ENCODE results near the gene COL10A1.

Gene COL10A1

DNA sequence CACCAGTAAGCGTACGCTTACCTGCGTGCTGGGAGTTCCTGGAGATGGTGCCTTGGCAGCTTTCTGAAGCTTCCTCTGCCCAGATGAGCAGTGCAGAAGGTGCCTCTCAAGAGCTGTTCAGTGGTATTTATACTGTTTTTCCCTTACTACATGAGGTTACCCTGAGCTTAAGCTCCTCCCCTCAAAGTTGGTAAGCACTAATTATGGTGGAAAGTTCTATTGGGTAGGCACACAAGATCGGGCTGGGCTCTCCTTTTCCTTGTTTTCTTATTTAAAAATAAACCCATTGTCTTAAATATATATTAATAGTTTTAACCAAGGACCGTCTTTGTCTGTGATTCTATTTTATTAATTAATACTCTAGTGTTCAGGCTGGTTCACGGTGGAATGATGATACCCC, at the start of gene COL10A1:
Gene COL10A1 (minus strand): TSS at position 101 of the 400 bp plus-strand sequence. CDS start 640 bp downstream, outside the sequence.
- DNase-seq, result no peak

DNA sequence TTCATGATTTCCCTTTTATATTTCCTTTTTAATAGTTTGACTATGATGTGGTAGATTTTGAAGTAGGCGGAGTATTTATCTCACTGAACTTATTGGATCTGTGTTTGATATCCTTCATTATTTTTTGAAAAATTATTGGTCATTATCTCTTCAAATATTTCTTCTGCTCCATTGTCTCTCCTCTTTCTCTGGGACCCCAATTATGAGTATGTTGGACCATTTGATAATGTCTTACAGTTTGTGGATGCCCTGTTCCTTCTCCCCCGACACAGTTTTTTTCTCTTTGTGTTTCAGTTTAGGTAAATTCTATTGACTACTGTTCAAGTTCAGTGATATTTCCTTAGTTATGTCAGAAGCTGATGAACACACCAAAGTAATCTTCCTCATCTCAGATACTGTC, 49.4 kb upstream of the COL10A1 start:
- DNase-seq, result no peak

DNA sequence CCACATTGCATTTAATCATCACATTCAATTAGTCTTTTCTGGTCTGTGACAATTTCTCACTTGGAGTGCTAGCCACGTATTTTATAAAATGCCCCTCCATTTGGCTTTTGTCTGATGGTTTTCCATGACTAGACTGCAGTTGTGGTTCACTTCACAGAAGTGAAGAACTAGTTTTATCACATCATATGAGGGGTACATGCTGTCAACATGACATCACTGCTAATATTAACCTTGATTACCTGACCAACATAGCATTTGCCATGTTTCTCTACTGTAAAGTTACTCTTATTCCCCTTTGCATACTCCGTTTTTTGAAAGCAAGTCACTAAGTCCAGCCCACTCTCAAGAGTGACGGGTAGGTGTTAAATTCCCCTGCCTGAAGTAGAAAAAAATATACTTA, 48.0 kb upstream of the COL10A1 start:
- no peak for DNase-seq

DNA sequence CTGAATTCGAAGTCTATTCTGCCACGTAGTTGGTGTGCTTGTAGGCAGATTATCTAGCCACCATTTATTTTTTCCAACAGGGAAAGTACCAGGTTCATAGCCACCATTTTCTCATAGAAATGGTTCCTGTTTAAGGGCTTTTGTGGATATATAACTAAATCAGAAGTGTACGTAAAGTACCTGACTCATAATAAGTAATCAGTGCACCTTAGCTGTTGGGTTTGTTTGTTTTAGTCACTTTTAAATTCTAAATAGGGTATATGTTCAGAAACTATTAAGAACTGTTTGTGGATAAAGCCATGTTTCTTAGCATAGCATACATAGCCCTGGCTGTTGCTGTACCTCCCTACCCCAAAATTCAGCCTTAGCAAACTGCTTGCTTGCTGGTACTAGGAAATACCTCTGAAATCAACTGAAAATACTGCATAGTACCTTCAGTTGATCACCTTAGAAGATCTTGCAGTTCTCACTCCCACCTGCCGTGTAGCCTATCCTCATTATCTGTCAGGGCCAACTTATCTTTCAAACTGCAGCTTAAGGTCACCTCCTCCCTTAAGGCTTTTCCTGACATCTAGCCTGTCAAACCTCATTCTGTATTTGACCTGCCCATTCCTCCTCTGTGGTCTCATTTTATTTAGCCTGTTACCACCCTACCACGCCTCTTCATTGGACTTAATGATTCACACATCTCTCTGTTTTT, 44.6 kb upstream of the COL10A1 start:
- DNase-seq, result no peak

DNA sequence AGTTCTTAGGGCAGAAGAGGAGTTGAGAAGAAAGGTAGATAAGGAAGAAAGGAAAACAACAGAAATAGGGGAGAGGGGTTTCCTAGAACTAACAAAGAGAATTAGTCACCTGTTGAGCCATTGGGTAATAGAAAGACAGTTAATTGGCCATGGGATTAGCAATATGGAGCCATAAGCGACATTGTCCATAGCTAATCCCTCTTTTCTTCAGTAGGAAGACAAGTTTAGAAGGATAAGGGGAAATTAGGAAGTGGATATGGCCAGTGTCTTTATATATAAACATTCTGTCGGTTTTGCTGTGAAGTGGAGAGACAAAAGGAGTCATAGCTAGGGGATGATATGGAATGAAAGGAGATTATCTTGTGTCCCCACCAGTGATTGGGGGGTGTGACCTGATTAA, 43.9 kb upstream of the COL10A1 start:
- no peak for DNase-seq

DNA sequence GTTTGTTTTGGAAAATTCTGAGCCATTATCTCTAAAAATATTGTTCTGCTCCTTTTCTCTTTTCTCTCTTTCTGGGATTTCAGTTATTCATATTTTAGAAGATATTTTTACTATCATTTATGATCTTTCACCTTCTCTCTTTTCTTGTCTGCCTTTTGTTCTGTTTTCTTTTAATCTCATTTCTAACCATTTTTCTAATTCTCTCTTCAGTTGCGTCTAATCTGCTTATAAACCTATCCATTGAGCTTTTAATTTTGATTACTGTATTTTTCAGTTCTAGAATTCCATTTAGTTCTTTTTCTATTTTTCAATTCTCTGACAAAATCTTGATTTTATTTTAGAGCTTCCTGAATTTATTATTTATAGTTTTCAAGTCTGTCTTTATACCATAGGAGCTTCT, 42.2 kb upstream of the COL10A1 start:
- no peak for DNase-seq

DNA sequence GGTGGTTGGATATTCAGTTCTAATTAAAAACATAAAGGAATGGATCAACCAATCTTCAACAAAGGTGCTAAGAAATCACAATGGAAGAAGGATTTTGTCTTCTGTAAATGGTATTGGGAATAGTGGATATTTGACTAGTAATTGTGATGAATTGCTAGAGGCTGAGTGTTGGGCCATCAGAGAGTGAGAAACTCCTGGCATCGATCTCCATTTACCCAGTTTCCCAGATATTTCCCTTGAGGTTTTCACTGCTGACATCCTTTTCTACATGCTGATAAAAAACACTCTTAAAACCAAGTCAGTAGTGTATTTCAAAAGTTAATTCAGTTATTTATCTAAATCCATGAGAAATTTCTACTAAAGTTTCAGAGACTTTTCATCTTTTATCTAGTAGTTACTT, 40.4 kb upstream of the COL10A1 start:
- DNase-seq, result no peak

DNA sequence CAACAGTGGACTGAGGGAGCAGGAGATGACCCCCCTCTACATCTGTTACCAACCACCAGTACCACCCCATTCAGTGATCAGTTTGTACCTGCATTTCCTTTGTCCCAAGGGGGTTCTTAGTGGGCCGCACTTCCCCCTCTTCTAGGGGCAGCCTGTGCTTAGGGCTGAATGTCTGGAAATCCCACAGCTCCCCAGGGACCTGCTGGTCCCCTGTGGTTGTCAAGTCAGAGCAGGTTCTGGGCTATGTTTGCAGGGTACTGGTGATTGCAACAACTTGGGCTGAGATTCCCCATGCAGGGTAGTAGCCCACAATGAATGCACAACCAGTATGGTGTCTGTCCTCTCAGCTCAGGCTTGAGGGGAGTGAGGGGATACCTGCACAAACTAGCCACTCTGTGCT, 39.7 kb upstream of the COL10A1 start:
- no peak for DNase-seq

DNA sequence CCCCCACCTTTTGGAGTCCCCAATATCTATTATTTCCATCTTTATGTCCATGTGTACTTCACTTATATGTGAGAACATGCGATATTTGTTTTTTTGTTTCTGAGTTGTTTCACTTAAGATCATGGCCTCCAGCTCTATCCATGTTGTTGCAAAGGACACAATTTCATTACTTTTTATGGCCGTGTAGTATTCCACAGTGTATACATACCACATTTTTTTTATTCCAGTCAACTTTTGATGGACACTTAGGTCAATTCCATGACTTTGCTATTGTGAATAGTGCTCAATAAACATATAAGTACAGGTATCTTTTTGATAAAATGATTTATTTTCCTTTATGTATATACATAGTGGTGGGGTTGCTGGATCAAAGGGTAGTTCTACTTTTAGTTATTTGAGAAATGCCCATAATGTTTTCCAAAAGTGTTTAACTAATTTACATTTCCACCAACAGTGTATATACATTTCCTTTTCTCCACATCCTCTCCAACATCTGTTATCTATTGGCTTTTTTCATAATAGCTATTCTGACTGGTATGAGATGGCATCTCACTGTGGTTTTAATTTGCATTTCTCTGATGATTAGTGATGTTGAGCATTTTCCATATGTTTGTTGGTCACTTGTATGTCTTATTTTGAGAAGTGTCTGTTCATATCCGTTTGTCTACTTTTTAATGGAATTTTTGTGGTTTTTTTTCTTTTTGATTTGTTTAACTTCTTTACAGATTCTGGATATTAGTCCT, 34.0 kb upstream of the COL10A1 start:
- no peak for DNase-seq

DNA sequence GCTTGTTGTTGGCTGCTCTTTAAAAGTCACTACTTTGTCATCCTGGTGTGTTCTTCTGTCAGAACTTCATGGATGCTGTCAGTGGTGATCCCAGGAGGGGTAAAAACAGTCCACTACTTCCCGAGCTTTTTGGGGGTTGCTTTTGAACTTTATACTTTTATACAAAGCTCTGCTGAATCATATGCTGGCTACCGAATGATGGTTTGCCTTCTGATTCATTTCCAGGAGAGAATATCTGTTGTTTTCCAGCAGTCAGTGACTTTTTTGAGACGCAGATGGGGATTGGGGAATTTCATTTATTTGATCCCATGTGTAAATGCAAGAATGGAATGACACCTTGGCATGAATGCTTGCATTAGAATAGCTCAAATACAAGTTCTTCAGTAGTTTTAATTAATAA, 32.7 kb upstream of the COL10A1 start:
- DNase-seq, result no peak

DNA sequence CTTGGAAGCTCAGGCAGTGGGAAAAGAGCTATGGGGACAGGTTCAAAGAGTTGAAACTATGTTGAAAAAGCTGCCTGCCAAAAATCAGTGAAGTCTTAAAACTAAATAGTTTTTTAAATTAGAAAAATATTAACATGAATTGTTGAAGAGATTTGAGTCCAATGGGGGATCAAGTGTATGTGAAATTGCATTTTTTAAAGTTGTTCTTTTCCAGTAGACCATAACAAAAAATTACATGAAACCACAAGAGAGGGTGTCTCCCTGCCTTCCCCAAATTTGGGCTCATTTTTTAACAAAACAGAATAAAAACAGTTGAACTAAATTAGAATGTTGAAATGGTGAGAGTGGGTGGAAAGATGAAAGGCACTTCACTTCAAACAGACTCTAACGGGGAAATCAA, 31.5 kb upstream of the COL10A1 start:
- DNase-seq, result no peak

DNA sequence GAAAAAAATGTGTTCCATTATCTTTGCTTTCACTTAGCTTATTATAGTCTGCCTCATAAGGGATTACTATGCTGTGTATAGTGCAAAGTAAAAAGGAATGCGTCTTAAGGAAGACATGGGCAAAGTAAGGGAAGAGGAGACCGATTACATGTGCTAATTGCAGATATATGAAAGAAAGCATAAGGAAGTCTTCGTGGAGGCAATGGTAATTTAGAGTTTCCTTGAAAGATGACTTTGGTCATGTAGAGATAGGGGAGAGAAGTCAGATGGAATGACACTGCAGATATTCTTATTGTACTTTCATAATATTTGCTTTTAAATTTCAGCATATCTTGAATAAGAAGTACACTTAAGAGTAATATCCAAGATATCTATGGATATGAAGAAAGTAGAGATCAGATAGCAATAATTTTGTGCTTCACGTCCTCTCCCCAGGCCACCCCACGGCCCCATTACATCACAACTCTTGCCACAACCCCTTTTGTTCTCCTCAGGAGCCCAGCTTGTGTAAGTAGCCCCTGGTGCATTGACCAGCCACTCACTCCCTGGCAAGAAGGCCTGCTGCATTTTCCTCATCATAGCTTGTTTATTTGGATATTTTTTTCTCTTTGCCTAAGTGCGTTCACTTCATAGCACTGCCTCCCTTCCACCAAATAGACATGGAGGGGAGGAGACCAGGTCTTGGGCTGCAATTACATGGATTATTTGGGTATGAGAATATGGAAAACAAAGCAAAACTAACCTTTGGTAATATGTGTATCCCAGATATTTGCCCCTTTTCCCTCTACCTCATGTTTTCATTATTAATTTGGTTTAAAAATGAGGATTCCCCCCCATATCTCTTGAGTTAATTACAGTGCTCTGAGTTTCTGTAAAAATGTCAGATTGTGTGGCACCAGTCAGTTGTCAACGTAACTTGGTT, 30.7 kb upstream of the COL10A1 start:
- no peak for DNase-seq

DNA sequence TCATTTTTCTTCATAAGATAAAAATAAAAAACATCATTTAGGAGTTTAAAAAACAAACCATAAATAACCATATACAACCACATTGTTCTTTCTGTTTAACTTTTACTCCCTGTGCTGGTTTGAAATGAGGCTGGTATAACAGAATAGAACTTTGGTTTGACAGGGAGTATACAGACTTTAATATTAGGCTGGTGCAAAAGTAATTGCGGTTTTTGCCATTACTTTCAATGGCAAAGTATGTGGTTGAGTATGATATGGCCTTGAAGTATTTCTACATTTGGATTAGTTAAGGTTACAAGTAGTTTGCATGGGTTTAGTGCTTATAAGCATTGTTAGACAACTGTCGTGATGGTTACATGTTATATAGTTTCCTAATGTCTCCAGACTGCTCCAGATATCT, 29.0 kb upstream of the COL10A1 start:
- no peak for DNase-seq

DNA sequence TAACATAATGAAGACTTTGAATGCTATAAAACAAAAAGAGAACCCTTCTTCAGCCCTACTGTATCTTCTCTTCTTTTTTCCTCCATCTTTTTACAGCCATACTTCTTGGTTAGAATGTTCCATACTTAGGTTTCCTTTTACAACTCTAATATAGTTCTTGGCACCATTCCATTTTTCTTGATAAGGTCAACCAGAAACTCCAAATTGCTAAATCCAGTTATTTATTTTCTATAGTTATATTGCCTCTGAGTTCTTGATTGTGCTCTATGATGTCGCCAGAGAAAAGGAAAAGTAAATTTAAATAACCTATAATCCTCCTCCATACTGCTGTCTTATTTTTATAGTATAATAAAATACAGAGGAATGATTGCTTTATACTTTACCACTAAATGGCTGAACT, 26.7 kb upstream of the COL10A1 start:
- DNase-seq, result no peak

DNA sequence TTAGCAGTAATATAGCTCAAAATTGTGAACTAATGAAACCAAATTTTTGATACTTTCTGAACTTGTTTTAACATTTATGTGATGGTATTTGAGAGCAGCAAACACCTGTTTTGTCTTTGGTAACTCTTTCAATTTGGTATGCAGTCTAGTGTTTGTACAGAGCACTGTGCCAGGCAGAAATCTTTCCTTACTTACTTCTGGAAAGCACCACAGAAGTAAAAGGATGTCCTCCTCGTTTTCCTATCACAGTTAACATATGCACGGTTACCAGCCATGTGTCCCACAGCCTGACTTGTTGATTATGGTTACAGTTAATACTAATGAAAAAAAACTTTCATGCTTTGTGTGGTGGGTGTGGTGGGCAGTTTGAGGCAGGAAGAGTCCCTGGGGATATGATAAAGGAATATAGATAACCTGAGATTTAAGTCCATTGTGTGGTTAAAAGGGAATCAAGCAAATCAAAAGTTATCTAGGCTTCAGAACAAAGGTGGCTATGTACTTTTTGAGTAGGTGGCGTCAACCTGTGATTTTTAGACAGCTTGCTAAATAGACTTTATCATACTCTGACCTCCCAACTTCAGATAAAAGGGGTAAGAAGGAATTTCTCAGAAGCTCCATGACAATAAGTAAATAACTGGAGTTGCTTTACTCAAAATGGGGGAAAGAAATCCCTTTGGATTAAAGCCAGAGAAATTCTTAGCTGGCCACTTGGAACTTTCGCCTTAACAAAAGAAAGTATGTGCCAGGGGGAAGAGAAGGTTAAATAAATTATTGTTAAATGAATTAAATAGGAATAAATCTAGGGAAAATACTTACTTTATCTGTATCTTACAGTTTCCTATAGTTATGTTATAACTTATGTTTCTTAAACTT, 20.1 kb upstream of the COL10A1 start:
- DNase-seq, result no peak

DNA sequence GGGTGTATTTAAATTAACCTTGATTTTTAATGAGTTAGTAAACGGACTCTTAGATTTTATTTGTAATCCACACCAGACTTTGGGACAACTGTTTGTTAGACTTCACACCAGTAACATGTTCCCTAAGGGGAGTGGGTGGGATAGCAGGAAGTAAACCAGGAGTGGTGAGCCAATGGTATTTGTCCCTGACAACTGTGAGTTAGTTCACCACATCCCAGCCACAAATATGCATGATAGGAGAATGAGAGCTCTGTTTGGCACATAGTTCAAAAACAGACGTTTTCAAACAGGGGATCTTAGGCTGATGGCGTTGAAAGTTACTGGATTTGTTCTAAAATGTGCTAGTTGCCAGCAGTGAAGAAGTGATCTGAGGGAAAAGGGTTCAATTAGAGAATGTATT, 18.7 kb upstream of the COL10A1 start:
- no peak for DNase-seq

DNA sequence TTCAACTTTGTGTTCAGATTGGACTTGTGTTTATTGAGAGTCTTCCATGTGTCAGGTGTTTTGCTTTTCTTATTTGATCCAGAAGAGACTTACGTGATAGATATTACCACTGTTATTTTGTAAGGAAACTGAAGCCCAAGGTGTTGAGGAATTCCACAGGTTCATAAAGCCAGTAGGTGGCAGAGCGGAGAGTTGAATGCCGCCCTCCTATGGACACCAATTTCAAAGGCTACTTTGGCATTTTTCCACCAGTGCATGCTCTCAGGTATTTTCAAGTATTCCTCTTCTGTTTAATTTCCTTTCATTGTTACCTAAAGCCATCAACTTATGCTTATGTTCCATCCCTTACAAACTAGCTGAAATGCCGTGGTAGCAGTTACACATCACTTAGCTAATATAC, 14.0 kb upstream of the COL10A1 start:
- no peak for DNase-seq

DNA sequence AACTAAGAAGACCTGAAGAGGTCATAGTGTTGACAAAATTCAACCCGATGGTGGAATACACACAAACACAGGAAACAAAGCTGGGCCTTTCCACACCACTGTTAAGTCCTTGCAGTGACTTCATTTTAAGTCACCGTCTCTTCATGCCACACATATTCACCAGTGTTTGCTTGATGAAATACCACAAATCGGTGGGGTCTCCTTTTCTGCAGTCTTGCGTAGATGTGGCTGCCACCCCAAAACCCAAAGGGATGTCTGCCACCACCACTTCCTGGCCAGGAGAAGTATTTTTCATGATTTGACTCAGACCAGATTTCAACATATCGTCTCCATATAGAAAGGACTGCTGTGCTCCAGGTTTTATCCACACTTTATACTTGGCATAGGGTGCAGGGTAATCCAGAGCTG, 11.0 kb upstream of the COL10A1 start:
- DNase-seq, result no peak

DNA sequence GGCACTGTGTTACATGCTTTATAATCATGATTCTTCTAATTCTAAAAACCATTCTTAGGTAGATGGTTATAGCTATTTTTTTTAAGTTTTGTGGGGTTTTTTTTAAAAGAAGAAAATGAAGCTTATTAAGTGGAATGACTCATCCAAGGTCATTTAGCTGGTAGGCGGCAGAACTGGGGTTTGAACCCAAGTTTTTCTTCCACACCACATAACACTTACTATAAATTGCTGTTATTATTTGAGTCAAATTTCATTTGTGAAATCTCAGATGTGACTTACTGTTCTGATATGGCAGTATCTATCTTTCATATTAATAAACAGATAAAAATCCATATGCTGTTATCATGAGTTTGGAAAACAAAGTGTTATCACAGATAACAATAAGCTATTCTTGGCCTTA, 10.4 kb upstream of the COL10A1 start:
- no peak for DNase-seq

DNA sequence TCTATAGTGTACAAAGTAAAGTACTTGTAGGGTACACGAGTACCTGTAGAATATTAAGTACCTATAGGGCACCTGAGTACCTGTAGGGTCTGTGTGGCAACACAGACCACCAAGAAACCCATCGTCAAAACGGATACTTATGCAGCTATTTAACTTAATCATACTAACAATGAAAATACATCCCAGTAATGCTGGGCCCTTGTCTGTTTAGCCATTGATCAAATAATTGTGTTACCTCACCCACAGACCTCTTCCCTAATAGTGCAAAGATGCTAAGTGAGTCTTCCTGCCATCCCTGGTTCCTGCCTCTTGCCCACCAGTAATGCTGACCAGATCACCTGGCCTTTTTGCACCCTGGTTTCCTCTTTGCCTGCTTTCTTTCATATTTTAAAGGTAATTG, 7.5 kb upstream of the COL10A1 start:
- no peak for DNase-seq

DNA sequence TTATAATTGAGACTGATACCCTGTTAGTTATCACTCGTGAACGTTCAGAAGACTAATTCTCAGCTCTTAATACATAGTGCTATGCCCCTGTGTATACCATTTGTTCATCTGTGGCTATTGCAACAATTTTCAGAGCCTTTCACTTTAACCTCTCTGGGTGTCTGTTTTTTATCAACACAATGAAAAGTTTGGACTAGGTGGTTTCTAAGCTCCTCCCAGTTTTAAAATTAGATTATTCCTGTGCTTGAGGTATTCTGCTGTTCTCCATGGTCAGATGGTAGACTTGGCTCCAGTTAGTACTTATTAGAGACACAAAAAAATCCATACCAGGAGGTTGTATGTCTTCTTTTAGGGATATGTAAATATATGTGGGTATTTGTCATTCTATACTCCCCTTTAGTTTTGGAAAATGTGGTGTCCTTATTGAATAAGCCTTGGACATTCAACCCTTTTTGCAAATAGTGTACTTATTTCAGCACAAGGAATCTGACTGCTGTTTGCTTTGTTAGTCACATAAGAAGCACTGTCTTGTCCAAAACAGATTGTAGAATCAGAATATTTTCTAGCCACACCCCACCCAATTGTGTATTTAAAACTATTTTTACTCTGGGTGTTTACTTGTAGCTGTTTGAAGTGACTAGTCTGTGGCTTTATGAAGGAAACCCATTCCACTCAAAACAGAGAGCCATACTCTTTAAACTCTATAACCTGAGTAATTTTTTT, 2.0 kb upstream of the COL10A1 start:
- DNase-seq, result no peak

DNA sequence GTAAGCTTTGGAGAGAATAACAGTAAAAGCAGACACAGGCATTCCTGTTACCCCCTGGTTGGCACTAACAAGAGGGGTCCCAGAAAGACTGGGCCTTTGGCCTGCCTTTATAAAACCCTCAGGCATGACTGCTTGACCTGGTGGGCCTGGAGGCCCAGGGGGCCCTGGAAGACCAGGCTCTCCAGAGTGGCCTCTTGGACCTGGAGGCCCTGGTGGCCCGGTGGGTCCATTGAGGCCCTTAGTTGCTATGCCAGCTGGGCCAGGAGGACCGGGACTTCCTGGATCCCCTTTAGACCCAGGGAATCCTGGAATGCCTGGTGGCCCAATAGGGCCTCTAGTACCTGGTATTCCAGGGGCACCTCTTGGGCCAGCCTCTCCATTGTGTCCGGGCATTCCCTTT, 5.5 kb downstream of the COL10A1 start:
- no peak for DNase-seq

Data from NCI-H187 treated with DMSO at 0.1 percent for 48 hours (cell line).